OCI-LY3 (cell line): Measurements from ENCODE around the gene BCKDHA.

Experiments used
- H2AFZ ChIP-seq: fragments of 200-600, 300-600 bp; shearing (Covaris generic); 2 replicates; pipeline ENCODE4 v1.6.0; 2014; ENCODE audit warnings: antibody characterized with exemption, low read depth, low read length
- H3K27ac ChIP-seq: fragments of 200-600, 300-600 bp; sonication (generic); 2 replicates; pipeline ENCODE4 v1.5.1; 2014; ENCODE audit warnings: mild to moderate bottlenecking, low read length, moderate library complexity, mixed read lengths
- H3K27me3 ChIP-seq: fragments of 200-600, 300-600 bp; sonication (generic); 2 replicates; pipeline ENCODE4 v1.6.1; 2014; ENCODE audit warnings: low read depth, low read length, mixed read lengths
- H3K36me3 ChIP-seq: fragments of 200-600, 300-600 bp; sonication (generic); replicated peaks from 2 replicates; pipeline ENCODE3; 2014; ENCODE audit warnings: low read depth, low read length, mixed read lengths
- H3K4me1 ChIP-seq: fragments of 300-600, 200-600 bp; sonication (generic); 2 replicates; pipeline ENCODE4 v1.6.1; 2014; ENCODE audit warnings: low read length, mixed read lengths
- H3K4me2 ChIP-seq: fragments of 200-600, 300-600 bp; sonication (generic); 2 replicates; pipeline ENCODE4 v1.6.1; 2014; ENCODE audit warnings: low read length, mixed read lengths
- H3K4me3 ChIP-seq: fragments of 300-600, 200-600 bp; sonication (generic); 2 replicates; pipeline ENCODE4 v1.5.1; 2014; ENCODE audit warnings: antibody characterized with exemption, mild to moderate bottlenecking, low read length, moderate library complexity
- H3K79me2 ChIP-seq: fragments of 300-600, 200-600 bp; shearing (Covaris generic); 2 replicates; pipeline ENCODE4 v1.6.1; 2014; ENCODE audit warnings: mild to moderate bottlenecking, low read length, mixed read lengths
- H3K9ac ChIP-seq: fragments of 300-600, 200-600 bp; shearing (Covaris generic); 2 replicates; pipeline ENCODE4 v1.6.0; 2014; ENCODE audit warnings: mild to moderate bottlenecking, low read length, moderate library complexity
- H3K9me3 ChIP-seq: fragments of 200-600, 300-600 bp; shearing (Covaris generic); 2 replicates; pipeline ENCODE4 v1.6.1; 2014; ENCODE audit warnings: low read length, mixed read lengths; ENCODE audit not compliant: insufficient read depth
- H4K20me1 ChIP-seq: fragments of 200-600, 300-600 bp; sonication (generic); 2 replicates; pipeline ENCODE4 v1.6.1; 2016; ENCODE audit warnings: low read length, mixed read lengths; ENCODE audit not compliant: insufficient read depth
- EZH2phosphoT487 ChIP-seq: fragments of 200-600 bp; shearing (Covaris generic); IDR thresholded peaks from 2 replicates; pipeline ENCODE4 v1.6.1; 2018; ENCODE audit warnings: antibody characterized with exemption, mixed run types, low read depth
- TF ChIP-seq, protein P1 (sequence below): fragments of 200-600, 300-600 bp; sonication (generic); IDR thresholded peaks from 2 replicates; pipeline ENCODE4 v1.5.1; 2014; ENCODE audit warnings: antibody characterized with exemption, low read length, low read depth

The BCKDHA gene

DNA sequence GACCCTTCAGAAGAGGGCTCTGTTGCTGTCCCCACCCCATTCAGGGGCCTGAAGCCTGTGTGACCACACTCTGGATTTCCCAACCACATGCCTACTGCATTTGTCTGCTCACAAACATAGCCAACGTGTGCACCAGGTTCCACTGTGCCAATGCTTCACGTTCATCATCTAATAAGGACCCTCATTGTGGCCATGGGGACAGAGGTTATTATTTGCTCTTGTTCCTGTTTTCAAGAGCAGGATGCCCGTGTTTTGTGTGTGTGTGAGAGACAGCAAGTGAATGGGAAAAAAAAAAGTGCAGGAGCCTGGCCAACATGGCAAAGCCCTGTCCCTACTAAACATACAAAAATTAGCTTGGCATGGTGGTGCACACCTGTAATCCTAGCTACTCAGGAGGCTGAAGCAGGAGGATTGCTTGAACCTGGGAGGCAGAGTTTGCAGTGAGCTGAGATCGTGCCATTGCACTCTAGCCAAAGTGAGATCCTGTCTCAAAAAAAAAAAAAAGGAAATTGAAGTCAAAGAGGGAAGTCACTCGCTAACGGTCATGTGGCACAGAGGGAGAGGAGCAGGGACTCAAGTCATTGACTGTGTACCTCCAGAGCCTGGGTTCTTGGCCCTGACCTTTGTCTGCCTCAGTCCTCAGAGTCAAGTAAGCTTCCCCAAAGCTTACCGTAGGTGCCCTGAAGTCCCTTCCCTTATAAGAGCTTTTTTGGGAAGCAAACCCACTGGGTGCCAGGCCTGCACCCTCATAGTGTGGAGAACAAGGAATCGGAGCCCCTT, 22.7 kb downstream of the BCKDHA start:
- no peak overlapping the region for H3K27ac ChIP-seq
- no peaks in the 10 kb centered on the region for H3K9me3 ChIP-seq
- no peak for TF ChIP-seq EZH2phosphoT487
- TF ChIP-seq, protein P1, sequence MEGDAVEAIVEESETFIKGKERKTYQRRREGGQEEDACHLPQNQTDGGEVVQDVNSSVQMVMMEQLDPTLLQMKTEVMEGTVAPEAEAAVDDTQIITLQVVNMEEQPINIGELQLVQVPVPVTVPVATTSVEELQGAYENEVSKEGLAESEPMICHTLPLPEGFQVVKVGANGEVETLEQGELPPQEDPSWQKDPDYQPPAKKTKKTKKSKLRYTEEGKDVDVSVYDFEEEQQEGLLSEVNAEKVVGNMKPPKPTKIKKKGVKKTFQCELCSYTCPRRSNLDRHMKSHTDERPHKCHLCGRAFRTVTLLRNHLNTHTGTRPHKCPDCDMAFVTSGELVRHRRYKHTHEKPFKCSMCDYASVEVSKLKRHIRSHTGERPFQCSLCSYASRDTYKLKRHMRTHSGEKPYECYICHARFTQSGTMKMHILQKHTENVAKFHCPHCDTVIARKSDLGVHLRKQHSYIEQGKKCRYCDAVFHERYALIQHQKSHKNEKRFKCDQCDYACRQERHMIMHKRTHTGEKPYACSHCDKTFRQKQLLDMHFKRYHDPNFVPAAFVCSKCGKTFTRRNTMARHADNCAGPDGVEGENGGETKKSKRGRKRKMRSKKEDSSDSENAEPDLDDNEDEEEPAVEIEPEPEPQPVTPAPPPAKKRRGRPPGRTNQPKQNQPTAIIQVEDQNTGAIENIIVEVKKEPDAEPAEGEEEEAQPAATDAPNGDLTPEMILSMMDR = no peak
- no peaks in the 10 kb centered on the region for H3K79me2 ChIP-seq
- H2AFZ ChIP-seq = no peak overlapping the region
- peaks cover 11% of the 10 kb centered on the region for H3K36me3 ChIP-seq
- H3K4me2 ChIP-seq = no peak overlapping the region
- no peaks in the 10 kb centered on the region for H3K4me1 ChIP-seq
- H4K20me1 ChIP-seq = no peaks in the 10 kb centered on the region
- H3K4me3 ChIP-seq = no peak overlapping the region
- no peak overlapping the region for H3K9ac ChIP-seq
- H3K27me3 ChIP-seq = no peaks in the 10 kb centered on the region

DNA sequence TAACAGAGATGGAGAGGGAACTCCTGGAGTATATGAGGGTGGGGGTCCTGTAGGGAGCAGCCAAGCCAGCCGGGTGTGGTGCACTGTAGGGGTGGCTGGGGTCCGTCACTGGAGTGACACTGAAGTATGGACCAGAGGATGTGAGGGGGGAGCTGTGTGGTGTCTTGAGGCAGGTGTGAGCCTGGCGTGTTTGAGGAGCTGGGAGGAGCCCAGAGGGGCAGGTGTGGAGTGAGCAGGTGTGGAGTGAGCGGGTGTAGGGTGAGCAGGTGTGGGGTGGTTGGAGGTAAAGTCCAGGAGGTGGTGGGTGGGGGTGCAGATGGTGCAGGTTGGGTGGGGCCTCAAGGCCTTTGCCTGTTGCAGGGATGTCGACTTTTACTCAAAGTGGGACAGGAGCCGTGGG, 23.7 kb downstream of the BCKDHA start:
- no peak overlapping the region for H3K4me2 ChIP-seq
- no peaks in the 10 kb centered on the region for H4K20me1 ChIP-seq
- H2AFZ ChIP-seq = no peak overlapping the region
- H3K79me2 ChIP-seq = no peaks in the 10 kb centered on the region
- no peaks in the 10 kb centered on the region for H3K27me3 ChIP-seq
- no peak overlapping the region for H3K9ac ChIP-seq
- H3K4me1 ChIP-seq = no peaks in the 10 kb centered on the region
- H3K27ac ChIP-seq = no peak overlapping the region
- peaks cover 11% of the 10 kb centered on the region for H3K36me3 ChIP-seq
- TF ChIP-seq, protein P1 = no peak
- TF ChIP-seq EZH2phosphoT487 = no peak
- no peak overlapping the region for H3K4me3 ChIP-seq
- no peaks in the 10 kb centered on the region for H3K9me3 ChIP-seq

DNA sequence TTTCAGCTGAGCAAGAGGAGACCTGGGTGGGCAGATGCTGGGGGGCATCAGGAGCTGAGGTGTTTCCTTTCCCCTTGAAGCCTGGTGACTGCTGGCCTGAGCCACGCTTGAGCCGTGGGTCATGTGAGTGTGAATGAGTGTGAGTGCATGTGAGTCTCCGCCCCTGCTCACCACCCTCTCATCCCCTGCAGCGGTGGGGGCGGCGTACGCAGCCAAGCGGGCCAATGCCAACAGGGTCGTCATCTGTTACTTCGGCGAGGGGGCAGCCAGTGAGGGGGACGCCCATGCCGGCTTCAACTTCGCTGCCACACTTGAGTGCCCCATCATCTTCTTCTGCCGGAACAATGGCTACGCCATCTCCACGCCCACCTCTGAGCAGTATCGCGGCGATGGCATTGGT, 24.4 kb downstream of the BCKDHA start:
- Histone ChIP-seq H3K9ac (no peak overlapping the region), H3K4me3 (no peak overlapping the region), H2AFZ (no peak overlapping the region), H3K79me2 (no peaks in the 10 kb centered on the region), H4K20me1 (no peaks in the 10 kb centered on the region), H3K4me1 (no peaks in the 10 kb centered on the region), H3K4me2 (no peak overlapping the region), H3K27ac (no peak overlapping the region), H3K27me3 (no peaks in the 10 kb centered on the region), H3K36me3 (peaks cover 11% of the 10 kb centered on the region), H3K9me3 (no peaks in the 10 kb centered on the region)
- TF ChIP-seq, protein P1 = no peak
- TF ChIP-seq EZH2phosphoT487 = no peak

DNA sequence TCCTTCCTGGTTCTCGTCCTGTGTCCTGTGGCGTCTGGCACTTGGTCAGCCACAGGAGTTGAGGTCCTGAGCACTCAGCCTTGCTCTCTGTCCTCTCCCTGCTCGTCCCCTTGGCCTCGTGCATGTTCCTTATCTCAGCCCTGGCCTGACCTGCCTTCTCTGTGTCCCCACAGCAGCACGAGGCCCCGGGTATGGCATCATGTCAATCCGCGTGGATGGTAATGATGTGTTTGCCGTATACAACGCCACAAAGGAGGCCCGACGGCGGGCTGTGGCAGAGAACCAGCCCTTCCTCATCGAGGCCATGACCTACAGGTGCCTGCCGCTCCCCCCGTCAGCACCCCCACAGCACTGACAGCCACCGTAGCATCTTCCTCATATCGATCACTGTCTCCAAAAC, 24.8 kb downstream of the BCKDHA start:
- Histone ChIP-seq H3K36me3 (peaks cover 8% of the 10 kb centered on the region), H2AFZ (no peak overlapping the region), H3K4me1 (no peaks in the 10 kb centered on the region), H3K9me3 (no peaks in the 10 kb centered on the region), H3K79me2 (no peaks in the 10 kb centered on the region), H3K9ac (no peak overlapping the region), H3K4me3 (no peak overlapping the region), H3K27me3 (no peaks in the 10 kb centered on the region), H3K4me2 (no peak overlapping the region), H3K27ac (no peak overlapping the region), H4K20me1 (no peaks in the 10 kb centered on the region)
- TF ChIP-seq EZH2phosphoT487 = no peak
- TF ChIP-seq, protein P1 = no peak
